Esophagus squamous epithelium (tissue), 5 donors: ENCODE results near the gene STAT5B. TPM values are rescaled to one million over a fixed set of nuclear protein-coding genes. Genes with fewer than 3 reads are reported as not detected.

Experiments
- DNase-seq: peaks from one replicate; lab custom pipeline; 2025; lab: John Stamatoyannopoulos, UW
- H3K27ac ChIP-seq, 4 donors: fragments of 200-600 bp; sonication (generic); one replicate each; pipeline ENCODE4 v1.5.1; 2016 to 2019; ENCODE audit warnings: mild to moderate bottlenecking in 1 of 4
- H3K27me3 ChIP-seq, 4 donors: fragments of 200-600 bp; sonication (generic); 1 replicate in 3 of 4; 2 replicates in 1 of 4; pipeline versions ENCODE4 v1.5.1 to v1.6.0; 2017 to 2021; ENCODE audit warnings: antibody characterized with exemption in 1 of 4
- H3K36me3 ChIP-seq, 3 donors: fragments of 200-600 bp; sonication (generic); one replicate each; pipeline ENCODE4 v1.5.1; 2016 to 2019
- H3K4me1 ChIP-seq, 3 donors: fragments of 200-600 bp; sonication (generic); one replicate each; pipeline ENCODE4 v1.5.1; 2017 to 2019
- H3K4me3 ChIP-seq, 4 donors: fragments of 200-600 bp; sonication (generic); 1 replicate in 3 of 4; 2 replicates in 1 of 4; pipeline ENCODE4 v1.5.1; 2016 to 2019; ENCODE audit warnings: mild to moderate bottlenecking in 2 of 4, moderate library complexity in 1 of 4
- H3K9me3 ChIP-seq, 3 donors: fragments of 200-600 bp; sonication (generic); one replicate each; pipeline ENCODE4 v1.5.1; 2016 to 2019
- CTCF ChIP-seq, 6 experiments: fragments of 450-650 bp in 4 of 6; fragments of 200-600 bp in 2 of 6; sonication (generic) in 2 of 6; IDR thresholded peaks; one replicate each; pipeline ENCODE4 v1.5.1; 2016 to 2019; ENCODE audit warnings: antibody characterized with exemption in 6 of 6, mild to moderate bottlenecking in 4 of 6, moderate library complexity in 4 of 6
- POLR2A ChIP-seq, 4 donors: fragments of 450-650 bp; IDR thresholded peaks; one replicate each; pipeline ENCODE4 v1.6.1; 2017; ENCODE audit warnings: antibody characterized with exemption in 4 of 4, mild to moderate bottlenecking in 4 of 4, moderate library complexity in 3 of 4
- WGBS, 2 donors: methylation state at CpG; one replicate each; pipeline ENCODE4 v1.1.5; 2018; 5-methylcytosine and 5-hydroxymethylcytosine counted together
- intact Hi-C: fragments of 100-400 bp; cut with DNase I; formaldehyde crosslinking; loops from one replicate; pipeline ENCODE4 v1.15.0; 2022
- total RNA-seq, 4 donors: library from RNA; depleted of rRNA; stranded (reverse); fragments of >200 nt; gene quantifications; one replicate each; pipeline ENCODE4 v1.1.0, GENCODE V29; 2016
- donor health status: DM: yes; HTN: yes; CAD: no.

The STAT5B gene
- total RNA-seq, 4 donors from 2014 or later: 17.9 to 57.6 (median 19.5) TPM

- peaks cover 2 to 88% (median 2%) of the 10 kb centered on the region in 3 donors for H3K36me3 ChIP-seq
- H3K27me3 ChIP-seq: no peaks in the 10 kb centered on the region
- no peak for DNase-seq
- H3K27ac ChIP-seq: no peak overlapping the region
- intact Hi-C loops: no loop called here
- H3K4me3 ChIP-seq: no peak overlapping the region
- TF ChIP-seq CTCF (IDR thresholded peaks at IDR 0.05) (no peak), POLR2A (IDR thresholded peaks at IDR 0.05) (no peak)
- no peaks in the 10 kb centered on the region for H3K9me3 ChIP-seq
- H3K4me1 ChIP-seq: peaks cover 0 to 12% (median 0%) of the 10 kb centered on the region in 3 donors
- WGBS, 2 donors: 88 to 93% methylated on average over 3 of the region's 3 CpGs
Observed at GRCh38 chr17:42296012-42296411, 19.8 kb upstream of the STAT5B start.

GRCh38 chr17:42294469-42295398 lies 18.5 kb upstream of the STAT5B start:
- no peaks in the 10 kb centered on the region for H3K9me3 ChIP-seq
- TF ChIP-seq POLR2A (IDR thresholded peaks at IDR 0.05): no peak
- TF ChIP-seq CTCF (IDR thresholded peaks at IDR 0.05): no peak
- intact Hi-C loops: no loop called here
- 77 to 81% methylated on average over 10 to 12 of the region's 12 CpGs for WGBS, 2 donors
- peaks cover 0 to 78% (median 0%) of the 10 kb centered on the region in 3 donors for H3K36me3 ChIP-seq
- peaks cover 4 to 24% (median 5%) of the 10 kb centered on the region in 3 donors for H3K4me1 ChIP-seq
- H3K4me3 ChIP-seq: no peak overlapping the region
- H3K27ac ChIP-seq: no peak overlapping the region
- no peaks in the 10 kb centered on the region for H3K27me3 ChIP-seq
- no peak for DNase-seq

- intact Hi-C loops: no loop called here
- WGBS, 2 donors: 87 to 88% methylated on average over 6 to 11 of the region's 11 CpGs
- Histone ChIP-seq H3K27me3 (no peaks in the 10 kb centered on the region), H3K9me3 (no peaks in the 10 kb centered on the region), H3K4me1 (peaks cover 33 to 58% (median 35%) of the 10 kb centered on the region in 3 donors), H3K4me3 (no peak overlapping the region), H3K27ac (peak overlapping the region in 1 of 4 donors; percentile 21), H3K36me3 (peaks cover 0 to 46% (median 0%) of the 10 kb centered on the region in 3 donors)
- no peak for TF ChIP-seq CTCF (IDR thresholded peaks at IDR 0.05)
- TF ChIP-seq POLR2A (IDR thresholded peaks at IDR 0.05): no peak
- no peak for DNase-seq
Observed at GRCh38 chr17:42291129-42291528, 14.9 kb upstream of the STAT5B start.

- intact Hi-C loops: no loop called here
- Histone ChIP-seq H3K4me1 (peaks cover 34 to 64% (median 35%) of the 10 kb centered on the region in 3 donors), H3K36me3 (peaks cover 0 to 40% (median 0%) of the 10 kb centered on the region in 3 donors), H3K27me3 (no peaks in the 10 kb centered on the region), H3K9me3 (no peaks in the 10 kb centered on the region), H3K27ac (no peak overlapping the region), H3K4me3 (no peak overlapping the region)
- 71 to 88% methylated on average over 5 of the region's 5 CpGs for WGBS, 2 donors
- TF ChIP-seq POLR2A (IDR thresholded peaks at IDR 0.05) (no peak), CTCF (IDR thresholded peaks at IDR 0.05) (no peak)
- no peak for DNase-seq
Observed at GRCh38 chr17:42290577-42290976, 14.4 kb upstream of the STAT5B start.

GRCh38 chr17:42289611-42290181 lies 13.5 kb upstream of the STAT5B start:
- Histone ChIP-seq H3K9me3 (no peaks in the 10 kb centered on the region), H3K36me3 (peaks cover 0 to 32% (median 0%) of the 10 kb centered on the region in 3 donors), H3K27ac (peak overlapping the region in 3 of 4 donors; percentile 82 to 94 (median 92)), H3K4me1 (peaks cover 34 to 64% (median 35%) of the 10 kb centered on the region in 3 donors), H3K4me3 (peak overlapping the region in 3 of 4 donors; percentile 58 to 85 (median 67)), H3K27me3 (no peaks in the 10 kb centered on the region)
- intact Hi-C loops: no loop called here
- TF ChIP-seq CTCF (IDR thresholded peaks at IDR 0.05): no peak
- TF ChIP-seq POLR2A (IDR thresholded peaks at IDR 0.05): no peak
- 31 to 78% methylated on average over 5 to 6 of the region's 9 CpGs for WGBS, 2 donors
- no peak for DNase-seq
